Smooth muscle cell of trachea (primary cell): Measurements from ENCODE around the gene GOLGA8A. TPM values are rescaled to one million over a fixed set of nuclear protein-coding genes. Genes with fewer than 3 reads are reported as not detected.

Experiments used
- total RNA-seq: library from RNA; depleted of rRNA; stranded (reverse); fragments of >200 nt; gene quantifications from 2 replicates; pipeline ENCODE4 v1.2.1, GENCODE V29; 2014

The GOLGA8A gene, protein sequence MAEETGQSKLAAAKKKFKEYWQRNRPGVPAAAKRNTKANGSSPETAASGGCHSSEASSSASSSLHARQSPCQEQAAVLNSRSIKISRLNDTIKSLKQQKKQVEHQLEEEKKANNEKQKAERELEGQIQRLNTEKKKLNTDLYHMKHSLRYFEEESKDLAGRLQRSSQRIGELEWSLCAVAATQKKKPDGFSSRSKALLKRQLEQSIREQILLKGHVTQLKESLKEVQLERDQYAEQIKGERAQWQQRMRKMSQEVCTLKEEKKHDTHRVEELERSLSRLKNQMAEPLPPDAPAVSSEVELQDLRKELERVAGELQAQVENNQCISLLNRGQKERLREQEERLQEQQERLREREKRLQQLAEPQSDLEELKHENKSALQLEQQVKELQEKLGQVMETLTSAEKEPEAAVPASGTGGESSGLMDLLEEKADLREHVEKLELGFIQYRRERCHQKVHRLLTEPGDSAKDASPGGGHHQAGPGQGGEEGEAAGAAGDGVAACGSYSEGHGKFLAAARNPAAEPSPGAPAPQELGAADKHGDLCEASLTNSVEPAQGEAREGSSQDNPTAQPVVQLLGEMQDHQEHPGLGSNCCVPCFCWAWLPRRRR
- total RNA-seq: 6.6 and 12.7 TPM in 2 replicates

DNA sequence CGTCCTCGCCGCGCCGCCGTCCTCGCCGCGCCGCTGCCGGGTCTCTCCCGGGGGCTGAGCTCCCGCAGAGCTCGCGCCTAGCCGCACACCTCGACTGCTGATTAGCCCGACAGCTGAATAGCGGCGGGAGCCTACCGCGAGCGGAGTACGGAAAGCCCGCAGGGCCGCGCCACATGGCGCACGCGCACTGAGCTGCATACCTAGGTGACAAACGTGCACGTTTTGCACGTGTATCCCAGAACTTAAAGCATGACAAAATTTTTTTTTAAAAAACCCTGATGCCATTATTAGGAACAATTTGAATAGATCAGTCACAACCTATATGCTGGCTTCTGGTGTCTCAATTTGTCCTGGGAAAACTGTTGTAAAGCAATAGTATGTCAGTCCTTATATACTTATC, at the start of gene GOLGA8A:
GOLGA8A (minus strand) TSS at position 122 of the 400 bp plus-strand sequence. CDS start 48,117 bp downstream, outside the sequence.

Other genes starting within 250 kb of the GOLGA8A start
- 24.6 and 46.4 TPM in 2 replicates for gene KATNBL1, start 227.7 kb downstream of the GOLGA8A start, total RNA-seq
- 168 and 246 TPM in 2 replicates for gene EMC4, start 212.8 kb downstream of the GOLGA8A start, total RNA-seq
- gene SLC12A6, start 100.0 kb downstream of the GOLGA8A start, total RNA-seq: 25.3 and 28.4 TPM in 2 replicates
- gene NOP10, start 94.7 kb downstream of the GOLGA8A start, total RNA-seq: 143 and 257 TPM in 2 replicates
- under 0.01 TPM in 1 of 2 replicates, not detected in the other for gene NUTM1, start 94.5 kb downstream of the GOLGA8A start, total RNA-seq
- 10.6 and 12.8 TPM in 2 replicates for gene LPCAT4, start 70.6 kb downstream of the GOLGA8A start, total RNA-seq
- gene GOLGA8B, start 145.8 kb upstream of the GOLGA8A start, total RNA-seq: 12.6 and 15.9 TPM in 2 replicates